Dermis blood vessel endothelial cell (primary cell): ENCODE data around the gene SPINT3. TPM values are rescaled to one million over a fixed set of nuclear protein-coding genes. Genes with fewer than 3 reads are reported as not detected.
A peak's percentile ranks its signal among the peaks of the same experiment; 100 is the strongest.
"Not testable (repeated sequence)": the region's sequence is repeated elsewhere in the genome, so short reads cannot be mapped to it uniquely, and the experiment has no call there.

Source experiments
- DNase-seq: peaks from one replicate; pipeline ENCODE4 v3.0.0; 2010
- total RNA-seq: library from RNA; depleted of rRNA; stranded (reverse); fragments of >200 nt; gene quantifications from 2 replicates; pipeline ENCODE4 v1.2.3, GENCODE V29; 2014

The SPINT3 gene
- total RNA-seq, 1 donor from 2014 or later = not detected

DNA sequence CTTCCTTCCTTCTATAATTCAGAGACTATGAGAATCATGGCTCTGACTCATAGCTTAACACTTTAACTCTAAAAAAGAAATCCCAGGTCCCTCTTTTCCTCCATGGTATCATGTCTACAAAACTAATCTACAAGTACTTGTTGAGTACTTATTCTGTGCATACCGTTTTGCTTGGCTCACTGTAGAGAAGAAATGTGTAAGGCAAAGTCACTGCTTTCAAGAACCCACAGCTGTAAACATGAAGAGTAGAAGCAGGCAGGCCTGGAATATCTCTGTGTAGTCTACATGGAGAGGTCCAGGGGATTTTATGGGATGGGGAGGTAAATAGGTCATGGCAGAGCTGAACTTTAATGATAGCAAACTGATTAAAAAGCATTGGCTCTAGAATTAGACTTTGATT lies 13.8 kb downstream of the SPINT3 start:
- DNase-seq = no peak

- DNase-seq = no peak
Measured at GRCh38 chr20:45500022-45500421, 15.4 kb downstream of the SPINT3 start.

DNA sequence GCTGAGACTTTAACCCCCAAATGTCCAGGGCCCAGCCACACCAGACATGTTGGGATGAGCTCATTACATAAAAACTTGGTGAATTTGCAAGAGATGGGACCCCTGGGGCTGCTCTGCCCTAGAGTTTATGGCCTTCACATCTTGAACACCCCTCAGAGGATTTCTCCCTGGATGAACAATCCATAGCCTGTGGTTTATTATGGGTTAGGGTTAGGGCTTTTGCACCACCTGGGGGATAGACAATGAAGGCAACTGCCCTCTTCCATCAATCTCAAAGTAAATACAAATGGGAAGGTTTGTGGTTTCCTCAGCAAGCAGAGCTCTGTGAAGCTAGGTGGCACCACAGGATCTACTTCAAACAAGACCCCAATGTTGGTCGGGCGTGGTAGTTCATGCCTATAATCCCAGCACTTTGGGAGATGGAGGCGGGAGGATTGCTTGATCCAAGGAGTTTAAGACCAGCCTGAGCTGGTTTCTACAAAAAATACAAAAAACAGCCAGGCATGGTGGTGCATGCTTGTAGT lies 17.4 kb downstream of the SPINT3 start:
- DNase-seq = no peak

GRCh38 chr20:45496166-45496565 lies 19.3 kb downstream of the SPINT3 start:
- no peak for DNase-seq

GRCh38 chr20:45495501-45495941 lies 19.9 kb downstream of the SPINT3 start:
- DNase-seq = no peak

- DNase-seq = no peak
Measured at GRCh38 chr20:45489083-45489531, 26.3 kb downstream of the SPINT3 start.

DNA sequence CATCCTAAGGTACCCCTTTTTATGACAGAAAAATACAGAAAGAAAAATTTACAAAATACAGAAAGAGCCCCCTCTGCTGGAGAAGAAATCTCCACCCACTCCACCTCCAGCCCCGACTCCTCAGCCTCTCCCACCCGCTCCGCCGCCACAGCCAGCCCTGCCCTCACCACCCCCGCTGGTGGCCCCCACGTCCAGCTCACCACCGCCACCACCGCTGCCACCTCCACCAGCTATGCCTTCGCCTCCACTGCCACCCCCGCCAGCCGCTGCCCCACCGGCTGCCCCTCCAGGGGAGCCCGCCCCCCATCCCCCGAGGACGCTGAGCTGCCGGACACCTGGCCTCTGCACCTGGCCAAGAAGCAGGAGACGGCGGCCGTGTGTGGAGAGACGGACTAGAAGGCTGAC lies 28.2 kb downstream of the SPINT3 start:
- DNase-seq = no peak

- DNase-seq = no peak
Measured at GRCh38 chr20:45485388-45485787, 30.0 kb downstream of the SPINT3 start.

DNA sequence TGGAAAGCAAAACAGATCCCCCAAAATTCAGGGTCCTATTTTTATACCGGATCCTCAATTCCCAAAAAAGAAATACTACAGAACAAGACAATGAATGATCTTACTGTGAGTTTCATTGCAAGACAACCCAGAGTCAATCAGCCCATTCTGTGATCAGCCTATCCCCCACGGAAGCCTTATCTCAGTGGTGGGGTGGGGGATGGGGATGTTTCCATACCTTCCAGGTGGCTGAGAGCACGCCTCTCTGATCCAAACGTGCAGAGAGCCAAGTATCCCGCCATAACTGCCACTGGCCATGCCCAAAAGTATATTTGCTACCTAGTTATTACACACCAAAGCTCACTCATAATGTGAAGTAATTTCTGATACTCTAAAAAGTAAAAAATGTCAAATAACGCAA lies 30.7 kb downstream of the SPINT3 start:
- DNase-seq = no peak

- DNase-seq = no peak
Measured at GRCh38 chr20:45479822-45480221, 35.6 kb downstream of the SPINT3 start.

GRCh38 chr20:45477530-45478148 lies 37.8 kb downstream of the SPINT3 start:
- not testable (repeated sequence) for DNase-seq

GRCh38 chr20:45472286-45472685 lies 43.1 kb downstream of the SPINT3 start:
- DNase-seq = not testable (repeated sequence)

GRCh38 chr20:45470937-45471336 lies 44.5 kb downstream of the SPINT3 start:
- no peak for DNase-seq

GRCh38 chr20:45470262-45470931 lies 45.0 kb downstream of the SPINT3 start:
- DNase-seq = peak; percentile 24

GRCh38 chr20:45469336-45470261 lies 45.8 kb downstream of the SPINT3 start, which contains the start of gene WFDC2:
Gene WFDC2, plus strand, starts transcription at chr20:45469753. Its CDS starts 29 bp downstream, at chr20:45469782.
- DNase-seq = no peak

GRCh38 chr20:45467861-45468260 lies 47.6 kb downstream of the SPINT3 start:
- DNase-seq = no peak

DNA sequence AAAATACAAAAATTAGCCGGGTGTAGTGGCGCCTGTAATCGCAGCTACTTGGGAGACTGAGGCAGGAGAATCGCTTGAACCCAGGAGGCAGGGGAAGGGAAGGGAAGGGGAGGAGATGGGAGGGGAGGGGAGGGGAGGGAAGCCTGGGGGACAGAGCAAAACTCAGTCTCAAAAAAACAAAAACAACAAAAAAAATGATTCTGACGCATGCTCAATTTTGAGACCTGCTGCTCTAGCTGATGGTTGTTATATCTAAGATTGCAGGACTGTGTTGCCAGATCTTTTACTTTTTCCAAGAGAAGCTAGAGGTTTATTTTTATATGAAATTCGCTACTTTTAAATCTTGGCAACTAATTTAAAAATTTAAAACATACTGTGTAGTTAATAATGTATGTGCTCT lies 48.2 kb downstream of the SPINT3 start:
- no peak for DNase-seq

DNA sequence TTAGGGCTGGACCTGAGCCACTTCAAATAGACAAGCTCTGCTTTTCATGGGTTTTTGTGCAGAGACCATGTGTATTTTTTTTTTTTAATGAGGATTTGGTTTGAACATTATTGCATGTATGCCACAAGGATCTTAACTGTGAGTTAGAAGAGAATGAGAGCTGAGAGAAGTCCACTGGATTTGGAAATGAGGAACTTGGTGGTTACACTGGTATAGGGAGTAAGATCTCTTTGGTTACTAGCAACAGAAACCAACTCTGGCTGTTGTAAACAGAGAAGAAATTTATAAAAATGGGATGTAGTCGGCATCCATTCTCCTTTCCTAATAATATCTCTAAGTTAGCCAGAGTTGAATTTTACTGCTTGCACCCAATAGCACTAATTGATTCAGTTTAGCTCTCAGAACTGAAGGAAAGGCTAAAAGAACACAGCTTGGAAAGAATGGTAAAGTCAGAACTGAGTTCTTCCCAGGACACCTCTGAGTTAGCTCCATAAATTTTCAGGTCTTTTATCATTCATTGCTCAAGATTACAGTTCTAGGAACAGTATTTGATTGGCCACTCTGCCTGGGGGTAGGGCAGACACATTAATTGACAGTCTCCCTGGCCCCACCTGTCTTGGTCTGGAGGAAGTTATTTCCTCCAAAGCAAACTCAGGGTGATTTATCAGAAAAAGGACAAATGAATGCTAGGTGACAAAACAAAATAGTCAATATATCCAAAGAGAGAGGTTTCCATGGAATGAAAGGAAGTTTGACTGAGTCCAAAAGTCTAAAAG lies 49.7 kb downstream of the SPINT3 start:
- no peak for DNase-seq

GRCh38 chr20:45463709-45464108 lies 51.7 kb downstream of the SPINT3 start:
- no peak for DNase-seq

DNA sequence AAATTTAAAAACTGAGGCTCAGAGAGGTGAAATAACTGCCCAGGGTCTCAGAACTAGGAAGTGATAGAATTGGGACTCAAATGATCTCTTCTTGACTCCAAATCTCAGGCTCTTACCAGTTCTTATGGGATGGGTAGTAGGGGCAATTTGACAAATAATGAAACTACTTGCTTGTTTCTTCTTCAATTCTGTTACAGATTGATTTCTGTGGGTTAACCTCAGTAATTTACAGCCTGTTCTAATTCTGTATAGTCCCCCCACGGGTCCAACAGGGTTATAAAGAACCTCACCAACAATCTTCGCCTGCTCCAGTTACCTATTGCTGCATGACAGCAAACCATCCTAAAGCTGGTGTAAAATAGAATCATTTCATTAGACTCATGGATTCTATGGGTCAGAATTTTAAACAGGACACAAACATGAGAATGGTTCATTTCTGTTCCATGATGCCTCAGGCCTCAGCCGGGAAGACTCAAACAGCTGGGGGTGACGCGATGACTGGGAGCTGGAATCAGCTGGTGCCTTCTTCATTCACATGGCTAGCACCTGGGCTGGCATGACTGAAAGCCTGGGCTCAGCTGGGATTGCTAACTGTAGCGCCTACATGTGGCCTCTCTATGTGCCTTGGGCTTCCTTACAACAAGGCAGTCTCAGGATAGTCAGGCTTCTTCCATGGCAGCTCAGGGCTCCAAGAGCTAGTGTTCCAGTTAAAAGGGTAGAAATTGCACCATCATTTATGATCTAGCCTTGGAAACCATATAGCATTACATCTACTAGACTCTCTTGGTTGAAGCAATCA lies 52.5 kb downstream of the SPINT3 start:
- DNase-seq = no peak
